CD14-positive monocyte (primary cell): ENCODE results near the gene CBX4. TPM values are rescaled to one million over a fixed set of nuclear protein-coding genes. Genes with fewer than 3 reads are reported as not detected.

Experiments used
- DNase-seq, 3 donors: peaks; one replicate each; pipeline ENCODE4 v3.0.0-alpha.2; 2011 to 2022
- H2AFZ ChIP-seq: 2 replicates; pipeline ENCODE4 v1.6.0; 2012; ENCODE audit warnings: mild to moderate bottlenecking, low read depth, low read length, inconsistent platforms; ENCODE audit not compliant: insufficient read depth, poor library complexity, severe bottlenecking
- H3K27ac ChIP-seq, 2 donors: 1 replicate in 1 of 2; 2 replicates in 1 of 2; pipeline ENCODE4 v1.5.1; 2012 to 2013; ENCODE audit warnings: low read length in 2 of 2, control low read depth in 1 of 2, inconsistent platforms in 1 of 2, low read depth in 1 of 2, mild to moderate bottlenecking in 1 of 2
- H3K27me3 ChIP-seq, 2 donors: one replicate each; pipeline versions ENCODE4 v1.6.0 to v1.6.1; 2011 to 2013; ENCODE audit warnings: low read length in 2 of 2; ENCODE audit not compliant: control insufficient read depth in 2 of 2, insufficient read depth in 2 of 2
- H3K36me3 ChIP-seq, 2 donors: replicated peaks in 1 of 2; 1 replicate in 1 of 2; 2 replicates in 1 of 2; pipeline versions ENCODE4 v1.5.1 to v1.6.1; 2012 to 2013; ENCODE audit warnings: low read length in 2 of 2, control low read depth in 1 of 2, inconsistent platforms in 1 of 2, mild to moderate bottlenecking in 1 of 2; ENCODE audit not compliant: insufficient read depth in 2 of 2, control insufficient read depth in 1 of 2
- H3K4me1 ChIP-seq, 2 donors: 1 replicate in 1 of 2; 2 replicates in 1 of 2; pipeline versions ENCODE4 v1.5.1 to v1.6.1; 2012 to 2013; ENCODE audit warnings: low read length in 2 of 2, control low read depth in 1 of 2, inconsistent platforms in 1 of 2, mild to moderate bottlenecking in 1 of 2, moderate library complexity in 1 of 2; ENCODE audit not compliant: insufficient read depth in 2 of 2, control insufficient read depth in 1 of 2
- H3K4me2 ChIP-seq: replicated peaks from 2 replicates; pipeline ENCODE3; 2012; ENCODE audit warnings: low read length, moderate library complexity, mild to moderate bottlenecking; ENCODE audit not compliant: poor library complexity, severe bottlenecking; ENCODE audit errors: extremely low read depth
- H3K4me3 ChIP-seq, 3 experiments: fragments of 200-600 bp in 1 of 3; sonication (generic) in 1 of 3; replicated peaks in 1 of 3; 1 replicate in 2 of 3; 2 replicates in 1 of 3; pipeline ENCODE4 v1.5.1; 2011 to 2013; ENCODE audit warnings: low read length in 3 of 3, mild to moderate bottlenecking in 3 of 3, control low read depth in 2 of 3, low read depth in 2 of 3, inconsistent platforms in 1 of 3, moderate library complexity in 1 of 3
- H3K79me2 ChIP-seq: 2 replicates; pipeline ENCODE4 v1.6.0; 2012; ENCODE audit warnings: mild to moderate bottlenecking, control low read depth, inconsistent platforms, low read length, moderate library complexity; ENCODE audit not compliant: insufficient read depth
- H3K9ac ChIP-seq: 2 replicates; pipeline ENCODE4 v1.6.0; 2017; ENCODE audit warnings: low read length, mild to moderate bottlenecking; ENCODE audit not compliant: insufficient read depth, poor library complexity, severe bottlenecking
- H3K9me3 ChIP-seq, 2 donors: replicated peaks in 1 of 2; 1 replicate in 1 of 2; 2 replicates in 1 of 2; pipeline versions ENCODE4 v1.5.1 to v1.6.1; 2012 to 2013; ENCODE audit warnings: low read length in 2 of 2, control low read depth in 1 of 2; ENCODE audit not compliant: control insufficient read depth in 1 of 2, insufficient read depth in 1 of 2
- H4K20me1 ChIP-seq: 2 replicates; pipeline ENCODE4 v1.6.0; 2012; ENCODE audit warnings: mild to moderate bottlenecking, low read length, control low read depth, moderate library complexity; ENCODE audit not compliant: insufficient read depth
- H3K27ac Mint-ChIP-seq, 7 donors: one replicate each; pipeline ENCODE4 v1.8.0; 2020; ENCODE audit warnings: mild to moderate bottlenecking in 7 of 7, mixed read lengths in 7 of 7, moderate library complexity in 6 of 7, inconsistent platforms in 2 of 7
- H3K27me3 Mint-ChIP-seq, 3 donors: one replicate each; pipeline ENCODE4 v1.8.0; 2021 to 2022; ENCODE audit warnings: low read depth in 3 of 3, mild to moderate bottlenecking in 3 of 3, mixed read lengths in 3 of 3, moderate library complexity in 3 of 3, inconsistent platforms in 1 of 3
- H3K36me3 Mint-ChIP-seq, 2 donors: one replicate each; pipeline ENCODE4 v1.8.0; 2020; ENCODE audit warnings: mixed read lengths in 2 of 2, inconsistent platforms in 1 of 2, mild to moderate bottlenecking in 1 of 2
- H3K4me1 Mint-ChIP-seq: one replicate; pipeline ENCODE4 v1.8.0; 2020; ENCODE audit warnings: mild to moderate bottlenecking, mixed read lengths
- H3K4me3 Mint-ChIP-seq, 2 donors: one replicate each; pipeline ENCODE4 v1.8.0; 2020; ENCODE audit warnings: mild to moderate bottlenecking in 2 of 2, mixed read lengths in 2 of 2, moderate library complexity in 1 of 2
- H3K9me3 Mint-ChIP-seq, 7 donors: one replicate each; pipeline ENCODE4 v1.8.0; 2020 to 2022; ENCODE audit warnings: mixed read lengths in 7 of 7, mild to moderate bottlenecking in 6 of 7, moderate library complexity in 6 of 7, inconsistent platforms in 2 of 7
- CTCF ChIP-seq: fragments of 200-600 bp; IDR thresholded peaks from one replicate; pipeline ENCODE4 v1.8.0; 2022; ENCODE audit warnings: antibody characterized with exemption, mild to moderate bottlenecking
- WGBS: methylation state at CpG from one replicate; pipeline ENCODE4 v1.1.5; 2013; ENCODE audit warnings: missing lambda C conversion rate; ENCODE audit not compliant: insufficient coverage; 5-methylcytosine and 5-hydroxymethylcytosine counted together
- intact Hi-C, 2 donors: fragments of 100-400 bp; cut with micrococcal nuclease; formaldehyde crosslinking; loops; one replicate each; pipeline versions ENCODE4 v1.15.0 to v1.15.1; 2023
- polyA plus RNA-seq, 3 donors: library from polyadenylated mRNA; depleted of rRNA in 1 of 3; unstranded in 2 of 3; stranded (reverse) in 1 of 3; fragments of 300-500 nt in 2 of 3; fragments of >200 nt in 1 of 3; fragmentation: Illumina TruSeq in 2 of 3; gene quantifications; 1 replicate in 2 of 3; 2 replicates in 1 of 3; pipeline ENCODE4 v1.2.3, GENCODE V29; 2012 to 2021

The CBX4 gene
- polyA plus RNA-seq, 3 donors = 1.4 to 82.8 (median 3.6) TPM

- Histone ChIP-seq H3K4me3 (no peak overlapping the region), H3K4me1 (peaks cover 19 to 25% of the 10 kb centered on the region in 2 donors), H3K27ac (no peak overlapping the region), H2AFZ (peak overlapping the region; percentile 52), H3K79me2 (no peaks in the 10 kb centered on the region), H4K20me1 (peaks cover 20% of the 10 kb centered on the region), H3K4me2 (peak overlapping the region; percentile 31), H3K27me3 (peaks cover 53 to 75% of the 10 kb centered on the region in 2 donors), H3K36me3 (no peaks in the 10 kb centered on the region), H3K9ac (no peak overlapping the region), H3K9me3 (peaks cover 11 to 16% of the 10 kb centered on the region in 2 donors)
- Mint-ChIP-seq H3K27ac (no peak overlapping the region), H3K27me3 (peaks cover 65 to 79% (median 70%) of the 10 kb centered on the region in 3 donors), H3K4me3 (peak overlapping the region in 1 of 2 donors; percentile 52), H3K4me1 (peaks cover 18% of the 10 kb centered on the region), H3K9me3 (peaks cover 0 to 24% (median 6%) of the 10 kb centered on the region in 7 donors), H3K36me3 (peaks cover 6 to 12% of the 10 kb centered on the region in 2 donors)
- WGBS = 14% methylated on average over 37 of the region's 52 CpGs
- intact Hi-C loops = loop anchor here in 1 of 2 donors (5.0 kb wide), 2 partner anchors 128 to 198 kb away; no protein-coding TSS in a partner anchor
- TF ChIP-seq CTCF = no peak
- DNase-seq = no peak
Measured at GRCh38 chr17:79788989-79789942, 50.0 kb downstream of the CBX4 start.

GRCh38 chr17:79788455-79788854, 50.8 kb downstream of the CBX4 start:
- DNase-seq = no peak
- peaks cover 18 to 23% of the 10 kb centered on the region in 2 donors for H3K4me1 ChIP-seq
- peaks cover 11 to 16% of the 10 kb centered on the region in 2 donors for H3K9me3 ChIP-seq
- Mint-ChIP-seq H3K27me3 (peaks cover 59 to 72% (median 63%) of the 10 kb centered on the region in 3 donors), H3K4me1 (peaks cover 18% of the 10 kb centered on the region), H3K36me3 (peaks cover 3 to 8% of the 10 kb centered on the region in 2 donors), H3K9me3 (peaks cover 0 to 21% (median 2%) of the 10 kb centered on the region in 7 donors), H3K27ac (no peak overlapping the region), H3K4me3 (peak overlapping the region in 1 of 2 donors; percentile 52)
- H3K36me3 ChIP-seq = no peaks in the 10 kb centered on the region
- no peak overlapping the region for H3K9ac ChIP-seq
- H3K4me3 ChIP-seq = no peak overlapping the region
- H3K4me2 ChIP-seq = no peak overlapping the region
- H3K79me2 ChIP-seq = no peaks in the 10 kb centered on the region
- H4K20me1 ChIP-seq = peaks cover 13% of the 10 kb centered on the region
- TF ChIP-seq CTCF = no peak
- WGBS = 89% methylated on average over 3 of the region's 5 CpGs
- no peak overlapping the region for H2AFZ ChIP-seq
- intact Hi-C loops = loop anchor here in 1 of 2 donors (5.0 kb wide), 2 partner anchors 129 to 199 kb away; no protein-coding TSS in a partner anchor
- peaks cover 50 to 67% of the 10 kb centered on the region in 2 donors for H3K27me3 ChIP-seq
- H3K27ac ChIP-seq = no peak overlapping the region
